ENCODE results near the gene SLC25A47.

Gene SLC25A47

GRCh38 chr14:100358396-100358795, 35.3 kb downstream of the SLC25A47 start:
- no peak overlapping the region for H3K4ac ChIP-seq (ENCODE audit: low read depth, low read length)
- H3K27ac ChIP-seq (ENCODE audit: low read depth, low read length): no peak overlapping the region
- no peak overlapping the region for H3K14ac ChIP-seq (ENCODE audit: low read length)
- no peak for DNase-seq
- H2AFZ ChIP-seq (ENCODE audit: insufficient read depth, low read length, poor library complexity): no peak overlapping the region
- H3K4me2 ChIP-seq (ENCODE audit: low read length): no peak overlapping the region
- H3K9me3 ChIP-seq (ENCODE audit: insufficient read depth, low read depth, low read length): no peaks in the 10 kb centered on the region
- H2BK5ac ChIP-seq (ENCODE audit: low read depth, low read length, poor library complexity): no peak overlapping the region
- H3K4me1 ChIP-seq (ENCODE audit: control insufficient read depth in 1 of 2, insufficient read depth in 2 of 2, low read length in 2 of 2): peaks cover 3 to 11% of the 10 kb centered on the region in 2 experiments
- no peak overlapping the region for H2BK120ac ChIP-seq (ENCODE audit: insufficient read depth, low read length, poor library complexity)
- H3K4me3 ChIP-seq (ENCODE audit: low read depth, low read length): no peak overlapping the region
- no peak overlapping the region for H3K9ac ChIP-seq (ENCODE audit: low read length)
- H3K36me3 ChIP-seq (ENCODE audit: control insufficient read depth in 1 of 2, insufficient read depth in 2 of 2, low read length in 2 of 2): peaks cover 9% of the 10 kb centered on the region in 2 experiments
- WGBS (ENCODE audit: extremely low coverage, insufficient coverage, insufficient read length): no CpG with 5 or more reads among the region's 2 CpGs
- H4K12ac ChIP-seq (ENCODE audit: low read depth, low read length): no peak overlapping the region
- no peak overlapping the region for H4K91ac ChIP-seq (ENCODE audit: low read depth, low read length)
- H4K8ac ChIP-seq (ENCODE audit: low read depth, low read length): no peak overlapping the region
- no peak overlapping the region for H3K23ac ChIP-seq (ENCODE audit: low read length)
- H3K79me1 ChIP-seq (ENCODE audit: low read length): peaks cover 2% of the 10 kb centered on the region
- H2BK12ac ChIP-seq (ENCODE audit: low read length): no peak overlapping the region
- H3K18ac ChIP-seq (ENCODE audit: low read length): no peak overlapping the region
- no peak overlapping the region for H2AK5ac ChIP-seq (ENCODE audit: low read length)
- no peaks in the 10 kb centered on the region for H3K79me2 ChIP-seq (ENCODE audit: control insufficient read depth, insufficient read depth, low read length, poor library complexity)
- H3K27me3 ChIP-seq (ENCODE audit: insufficient read depth, low read length): no peaks in the 10 kb centered on the region

GRCh38 chr14:100359111-100359510, 36.0 kb downstream of the SLC25A47 start:
- H3K4me1 ChIP-seq (ENCODE audit: control insufficient read depth in 1 of 2, insufficient read depth in 2 of 2, low read length in 2 of 2): peaks cover 3 to 11% of the 10 kb centered on the region in 2 experiments
- H3K18ac ChIP-seq (ENCODE audit: low read length): no peak overlapping the region
- H4K12ac ChIP-seq (ENCODE audit: low read depth, low read length): no peak overlapping the region
- H2BK120ac ChIP-seq (ENCODE audit: insufficient read depth, low read length, poor library complexity): no peak overlapping the region
- H3K23ac ChIP-seq (ENCODE audit: low read length): no peak overlapping the region
- peaks cover 2% of the 10 kb centered on the region for H3K79me1 ChIP-seq (ENCODE audit: low read length)
- H3K4me2 ChIP-seq (ENCODE audit: low read length): no peak overlapping the region
- H3K27me3 ChIP-seq (ENCODE audit: insufficient read depth, low read length): no peaks in the 10 kb centered on the region
- H2AK5ac ChIP-seq (ENCODE audit: low read length): no peak overlapping the region
- H4K91ac ChIP-seq (ENCODE audit: low read depth, low read length): no peak overlapping the region
- no peak overlapping the region for H3K4me3 ChIP-seq (ENCODE audit: low read depth, low read length)
- WGBS (ENCODE audit: extremely low coverage, insufficient coverage, insufficient read length): no CpG with 5 or more reads among the region's 2 CpGs
- no peak overlapping the region for H2BK5ac ChIP-seq (ENCODE audit: low read depth, low read length, poor library complexity)
- no peak overlapping the region for H3K14ac ChIP-seq (ENCODE audit: low read length)
- DNase-seq: no peak
- no peaks in the 10 kb centered on the region for H3K9me3 ChIP-seq (ENCODE audit: insufficient read depth, low read depth, low read length)
- no peak overlapping the region for H3K9ac ChIP-seq (ENCODE audit: low read length)
- H2BK12ac ChIP-seq (ENCODE audit: low read length): no peak overlapping the region
- H3K36me3 ChIP-seq (ENCODE audit: control insufficient read depth in 1 of 2, insufficient read depth in 2 of 2, low read length in 2 of 2): peaks cover 1 to 4% of the 10 kb centered on the region in 2 experiments
- H4K8ac ChIP-seq (ENCODE audit: low read depth, low read length): no peak overlapping the region
- no peaks in the 10 kb centered on the region for H3K79me2 ChIP-seq (ENCODE audit: control insufficient read depth, insufficient read depth, low read length, poor library complexity)
- no peak overlapping the region for H3K4ac ChIP-seq (ENCODE audit: low read depth, low read length)
- H3K27ac ChIP-seq (ENCODE audit: low read depth, low read length): no peak overlapping the region
- no peak overlapping the region for H2AFZ ChIP-seq (ENCODE audit: insufficient read depth, low read length, poor library complexity)

- Histone ChIP-seq H3K79me2 (ENCODE audit: control insufficient read depth, insufficient read depth, low read length, poor library complexity) (no peaks in the 10 kb centered on the region), H3K4me3 (ENCODE audit: low read depth, low read length) (no peak overlapping the region)
- WGBS (ENCODE audit: extremely low coverage, insufficient coverage, insufficient read length): no CpG with 5 or more reads among the region's 4 CpGs
Observed at GRCh38 chr14:100359881-100360280, 36.7 kb downstream of the SLC25A47 start.

GRCh38 chr14:100361626-100362025, 38.5 kb downstream of the SLC25A47 start:
- no CpG with 5 or more reads among the region's 5 CpGs for WGBS (ENCODE audit: extremely low coverage, insufficient coverage, insufficient read length)
- Histone ChIP-seq H3K27ac (ENCODE audit: low read depth, low read length) (no peak overlapping the region), H3K9ac (ENCODE audit: low read length) (peak overlapping the region; percentile 45), H3K79me2 (ENCODE audit: control insufficient read depth, insufficient read depth, low read length, poor library complexity) (no peaks in the 10 kb centered on the region), H3K18ac (ENCODE audit: low read length) (no peak overlapping the region), H2AK5ac (ENCODE audit: low read length) (no peak overlapping the region), H3K9me3 (ENCODE audit: insufficient read depth, low read depth, low read length) (no peaks in the 10 kb centered on the region), H3K79me1 (ENCODE audit: low read length) (peaks cover 2% of the 10 kb centered on the region), H4K91ac (ENCODE audit: low read depth, low read length) (peak overlapping the region; percentile 16), H2AFZ (ENCODE audit: insufficient read depth, low read length, poor library complexity) (no peak overlapping the region), H3K4me2 (ENCODE audit: low read length) (no peak overlapping the region), H3K4me1 (ENCODE audit: control insufficient read depth in 1 of 2, insufficient read depth in 2 of 2, low read length in 2 of 2) (peaks cover 3 to 11% of the 10 kb centered on the region in 2 experiments), H3K14ac (ENCODE audit: low read length) (no peak overlapping the region), H2BK12ac (ENCODE audit: low read length) (no peak overlapping the region), H4K8ac (ENCODE audit: low read depth, low read length) (no peak overlapping the region), H3K23ac (ENCODE audit: low read length) (no peak overlapping the region), H3K27me3 (ENCODE audit: insufficient read depth, low read length) (no peaks in the 10 kb centered on the region), H3K36me3 (ENCODE audit: control insufficient read depth in 1 of 2, insufficient read depth in 2 of 2, low read length in 2 of 2) (peaks cover 6% of the 10 kb centered on the region in 2 experiments), H3K4ac (ENCODE audit: low read depth, low read length) (no peak overlapping the region), H3K4me3 (ENCODE audit: low read depth, low read length) (no peak overlapping the region), H2BK120ac (ENCODE audit: insufficient read depth, low read length, poor library complexity) (no peak overlapping the region), H4K12ac (ENCODE audit: low read depth, low read length) (no peak overlapping the region), H2BK5ac (ENCODE audit: low read depth, low read length, poor library complexity) (no peak overlapping the region)
- DNase-seq: no peak

More at GRCh38 chr14:100359881-100360280, 36.7 kb downstream of the SLC25A47 start:
- Histone ChIP-seq H4K91ac (ENCODE audit: low read depth, low read length) (no peak overlapping the region), H3K36me3 (ENCODE audit: control insufficient read depth in 1 of 2, insufficient read depth in 2 of 2, low read length in 2 of 2) (peaks cover 0 to 4% of the 10 kb centered on the region in 2 experiments), H3K27me3 (ENCODE audit: insufficient read depth, low read length) (no peaks in the 10 kb centered on the region), H3K18ac (ENCODE audit: low read length) (no peak overlapping the region), H3K9me3 (ENCODE audit: insufficient read depth, low read depth, low read length) (no peaks in the 10 kb centered on the region), H4K12ac (ENCODE audit: low read depth, low read length) (no peak overlapping the region), H2AFZ (ENCODE audit: insufficient read depth, low read length, poor library complexity) (no peak overlapping the region), H4K8ac (ENCODE audit: low read depth, low read length) (no peak overlapping the region), H3K9ac (ENCODE audit: low read length) (no peak overlapping the region), H3K23ac (ENCODE audit: low read length) (no peak overlapping the region), H3K27ac (ENCODE audit: low read depth, low read length) (peak overlapping the region; percentile 70), H2BK12ac (ENCODE audit: low read length) (no peak overlapping the region), H2AK5ac (ENCODE audit: low read length) (no peak overlapping the region), H2BK5ac (ENCODE audit: low read depth, low read length, poor library complexity) (no peak overlapping the region), H3K4ac (ENCODE audit: low read depth, low read length) (no peak overlapping the region), H3K4me1 (ENCODE audit: control insufficient read depth in 1 of 2, insufficient read depth in 2 of 2, low read length in 2 of 2) (peaks cover 3 to 11% of the 10 kb centered on the region in 2 experiments), H3K14ac (ENCODE audit: low read length) (no peak overlapping the region), H3K79me1 (ENCODE audit: low read length) (peaks cover 2% of the 10 kb centered on the region), H3K4me2 (ENCODE audit: low read length) (no peak overlapping the region), H2BK120ac (ENCODE audit: insufficient read depth, low read length, poor library complexity) (no peak overlapping the region)
- peak in 1 of 2 donors; percentile 71 for DNase-seq

All from trophoblast cell (in vitro differentiated cells and primary cell).